HEK293 (cell line): Measurements from ENCODE around the gene RFTN1.

Experiments used
- CTCF ChIA-PET: fragments of 350-600 bp; formaldehyde crosslinking; extraction: SDS; loops from one replicate; lab custom pipeline; 2021; ENCODE audit warnings: antibody characterized with exemption; lab: Yijun Ruan, JAX
- POLR2A ChIA-PET: fragments of 300-600 bp; formaldehyde crosslinking; extraction: SDS; loops from one replicate; lab custom pipeline; 2020; ENCODE audit warnings: antibody characterized with exemption, inconsistent platforms; lab: Yijun Ruan, JAX
- H3K27ac ChIP-seq: fragments of 200-500 bp; sonication (Bioruptor generic); 2 replicates; pipeline ENCODE4 v1.5.1; 2014; ENCODE audit warnings: low read depth, low read length, control low read depth, inconsistent platforms; ENCODE audit errors: extremely low read depth
- H3K36me3 ChIP-seq, 2 experiments: fragments of 200-500 bp in 1 of 2; sonication (Bioruptor generic) in 1 of 2; 1 replicate in 1 of 2; 2 replicates in 1 of 2; pipeline ENCODE4 v1.5.1; 2014 to 2017; ENCODE audit warnings: inconsistent platforms in 2 of 2, low read length in 2 of 2; ENCODE audit not compliant: control insufficient read depth in 2 of 2, insufficient read depth in 1 of 2
- H3K4me1 ChIP-seq: fragments of 200-500 bp; sonication (Bioruptor generic); 2 replicates; pipeline ENCODE4 v1.5.1; 2014; ENCODE audit warnings: mild to moderate bottlenecking, low read length, inconsistent platforms; ENCODE audit not compliant: control insufficient read depth, insufficient read depth
- H3K4me3 ChIP-seq: 2 replicates; pipeline ENCODE4 v1.5.1; 2011; ENCODE audit warnings: low read depth, mild to moderate bottlenecking, control low read depth, low read length, moderate library complexity
- H3K9me3 ChIP-seq: fragments of 200-500 bp; sonication (Bioruptor generic); 2 replicates; pipeline ENCODE4 v1.5.1; 2014; ENCODE audit warnings: low read depth, low read length, inconsistent platforms; ENCODE audit not compliant: control insufficient read depth, insufficient read depth
- GFI1B ChIP-seq: fragments of 450-650 bp; formaldehyde crosslinking; IDR thresholded peaks from 2 replicates; pipeline ENCODE4 v1.5.1; 2016; ENCODE audit warnings: missing biosample characterization, missing genetic modification characterization
- MEIS1 ChIP-seq: sonication (generic); formaldehyde crosslinking; IDR thresholded peaks from 2 replicates; pipeline ENCODE4 v1.8.1; 2022; ENCODE audit warnings: missing genetic modification reagents, mild to moderate bottlenecking, borderline replicate concordance
- MZF1 ChIP-seq: fragments of 450-650 bp; formaldehyde crosslinking; IDR thresholded peaks from 2 replicates; pipeline ENCODE4 v1.5.1; 2017; ENCODE audit warnings: missing biosample characterization, missing genetic modification characterization, borderline replicate concordance
- PRDM1 ChIP-seq: fragments of 450-650 bp; formaldehyde crosslinking; IDR thresholded peaks from 2 replicates; pipeline ENCODE4; 2016; ENCODE audit warnings: missing biosample characterization, missing genetic modification characterization
- ZNF114 ChIP-seq: fragments of 450-650 bp; formaldehyde crosslinking; IDR thresholded peaks from 2 replicates; pipeline ENCODE4 v1.5.0; 2017; ENCODE audit warnings: missing biosample characterization, missing genetic modification characterization
- ZNF2 ChIP-seq: fragments of 450-650 bp; formaldehyde crosslinking; IDR thresholded peaks from 2 replicates; pipeline ENCODE4 v1.5.1; 2016; ENCODE audit warnings: missing biosample characterization, missing genetic modification characterization
- ZNF223 ChIP-seq: fragments of 450-650 bp; formaldehyde crosslinking; IDR thresholded peaks from 2 replicates; pipeline ENCODE4 v1.5.1; 2016; ENCODE audit warnings: missing biosample characterization, missing genetic modification characterization
- ZNF292 ChIP-seq: fragments of 450-650 bp; formaldehyde crosslinking; IDR thresholded peaks from 2 replicates; pipeline ENCODE4 v1.5.1; 2016; ENCODE audit warnings: low read depth, missing biosample characterization, missing genetic modification characterization, borderline replicate concordance
- ZNF335 ChIP-seq: fragments of 450-650 bp; formaldehyde crosslinking; conservative IDR thresholded peaks from 2 replicates; pipeline ENCODE4 v1.5.1; 2016; ENCODE audit warnings: missing biosample characterization, missing genetic modification characterization
- ZNF341 ChIP-seq: fragments of 450-650 bp; formaldehyde crosslinking; IDR thresholded peaks from 2 replicates; pipeline ENCODE4; 2016; ENCODE audit warnings: low read depth, missing biosample characterization, missing genetic modification characterization
- ZNF37A ChIP-seq: fragments of 450-650 bp; IDR thresholded peaks from 2 replicates; pipeline ENCODE4 v1.5.1; 2018; ENCODE audit warnings: missing biosample characterization, missing genetic modification characterization
- ZNF416 ChIP-seq: fragments of 450-650 bp; formaldehyde crosslinking; IDR thresholded peaks from 2 replicates; pipeline ENCODE4 v1.5.1; 2016; ENCODE audit warnings: missing biosample characterization, missing genetic modification characterization
- ZNF549 ChIP-seq: fragments of 450-650 bp; IDR thresholded peaks from 2 replicates; pipeline ENCODE4 v1.5.1; 2018; ENCODE audit warnings: missing biosample characterization, missing genetic modification characterization, mild to moderate bottlenecking, inconsistent platforms, moderate library complexity
- ZNF555 ChIP-seq: fragments of 450-650 bp; formaldehyde crosslinking; conservative IDR thresholded peaks from 2 replicates; pipeline ENCODE4 v1.5.1; 2017; ENCODE audit warnings: missing biosample characterization, mild to moderate bottlenecking, missing genetic modification characterization, inconsistent platforms
- ZNF561 ChIP-seq: fragments of 450-650 bp; IDR thresholded peaks from 2 replicates; pipeline ENCODE4 v1.5.1; 2018; ENCODE audit warnings: missing biosample characterization, missing genetic modification characterization, borderline replicate concordance
- ZNF585B ChIP-seq: fragments of 450-650 bp; formaldehyde crosslinking; IDR thresholded peaks from 2 replicates; pipeline ENCODE4 v1.5.1; 2016; ENCODE audit warnings: missing biosample characterization, missing genetic modification characterization
- ZNF660 ChIP-seq: fragments of 450-650 bp; IDR thresholded peaks from 2 replicates; pipeline ENCODE4 v1.5.1; 2018; ENCODE audit warnings: missing biosample characterization, mild to moderate bottlenecking, missing genetic modification characterization
- ZNF76 ChIP-seq: fragments of 450-650 bp; formaldehyde crosslinking; IDR thresholded peaks from 2 replicates; pipeline ENCODE4; 2016; ENCODE audit warnings: low read depth, missing biosample characterization, missing genetic modification characterization, borderline replicate concordance
- ZNF768 ChIP-seq: fragments of 450-650 bp; formaldehyde crosslinking; IDR thresholded peaks from 2 replicates; pipeline ENCODE4 v1.5.1; 2018; ENCODE audit warnings: missing biosample characterization, mild to moderate bottlenecking, missing genetic modification characterization
- ZNF785 ChIP-seq: fragments of 450-650 bp; formaldehyde crosslinking; IDR thresholded peaks from 2 replicates; pipeline ENCODE4 v1.5.1; 2016; ENCODE audit warnings: missing biosample characterization, missing genetic modification characterization
- ZSCAN30 ChIP-seq: fragments of 450-650 bp; IDR thresholded peaks from 2 replicates; pipeline ENCODE4 v1.5.1; 2018; ENCODE audit warnings: missing biosample characterization, mild to moderate bottlenecking, missing genetic modification characterization, moderate library complexity
- ZSCAN4 ChIP-seq: fragments of 450-650 bp; formaldehyde crosslinking; IDR thresholded peaks from 2 replicates; pipeline ENCODE4 v1.5.1; 2017; ENCODE audit warnings: missing biosample characterization, missing genetic modification characterization
- TF ChIP-seq, protein P1 (sequence below): fragments of 450-650 bp; formaldehyde crosslinking; IDR thresholded peaks from 2 replicates; pipeline ENCODE4 v1.5.1; 2016; ENCODE audit warnings: missing biosample characterization, missing genetic modification characterization
- TF ChIP-seq, protein P2 (sequence below): fragments of 450-650 bp; formaldehyde crosslinking; optimal IDR thresholded peaks from 2 replicates; pipeline ENCODE3; 2016; ENCODE audit warnings: missing biosample characterization, mild to moderate bottlenecking, missing genetic modification characterization
- TF ChIP-seq, protein P3 (sequence below): fragments of 450-650 bp; formaldehyde crosslinking; IDR thresholded peaks from 2 replicates; pipeline ENCODE4 v1.5.1; 2016; ENCODE audit warnings: missing biosample characterization, missing genetic modification characterization
- TF ChIP-seq, protein P4 (sequence below): fragments of 450-650 bp; formaldehyde crosslinking; IDR thresholded peaks from 2 replicates; pipeline ENCODE4 v1.5.1; 2016; ENCODE audit warnings: missing biosample characterization, missing genetic modification characterization

Gene RFTN1

DNA sequence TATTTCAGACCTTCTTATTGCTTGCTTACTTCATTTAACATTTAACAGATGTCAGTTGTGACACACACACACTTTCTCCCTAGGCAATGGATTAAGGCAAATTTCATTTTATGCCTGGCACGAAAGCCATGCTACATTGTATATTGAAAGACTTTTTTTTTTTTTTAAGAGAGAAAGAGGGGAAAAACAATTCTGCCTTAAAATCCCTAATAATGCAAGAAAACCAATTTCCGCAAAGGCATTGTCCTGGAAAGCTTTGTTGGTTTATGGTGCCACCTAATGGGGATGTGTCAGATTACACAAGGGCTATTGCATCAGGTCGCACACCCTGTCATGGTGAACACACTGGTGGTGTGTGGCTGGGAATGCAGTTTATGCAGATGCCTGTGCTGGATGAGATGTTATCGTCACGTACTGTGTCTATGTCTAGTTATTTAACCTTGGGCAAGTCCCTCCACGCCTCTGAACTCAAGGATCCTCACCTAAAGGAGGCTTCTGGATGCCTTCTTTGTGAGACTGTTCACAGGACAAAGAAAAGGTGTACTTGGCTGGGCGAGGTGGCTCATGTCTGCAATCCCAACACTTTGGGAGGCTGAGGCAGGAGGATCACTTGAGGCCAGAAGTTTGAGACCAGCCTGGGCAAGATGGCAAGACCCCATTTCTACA is 37.3 kb upstream of the RFTN1 start (continued):
- TF ChIP-seq, protein P1, sequence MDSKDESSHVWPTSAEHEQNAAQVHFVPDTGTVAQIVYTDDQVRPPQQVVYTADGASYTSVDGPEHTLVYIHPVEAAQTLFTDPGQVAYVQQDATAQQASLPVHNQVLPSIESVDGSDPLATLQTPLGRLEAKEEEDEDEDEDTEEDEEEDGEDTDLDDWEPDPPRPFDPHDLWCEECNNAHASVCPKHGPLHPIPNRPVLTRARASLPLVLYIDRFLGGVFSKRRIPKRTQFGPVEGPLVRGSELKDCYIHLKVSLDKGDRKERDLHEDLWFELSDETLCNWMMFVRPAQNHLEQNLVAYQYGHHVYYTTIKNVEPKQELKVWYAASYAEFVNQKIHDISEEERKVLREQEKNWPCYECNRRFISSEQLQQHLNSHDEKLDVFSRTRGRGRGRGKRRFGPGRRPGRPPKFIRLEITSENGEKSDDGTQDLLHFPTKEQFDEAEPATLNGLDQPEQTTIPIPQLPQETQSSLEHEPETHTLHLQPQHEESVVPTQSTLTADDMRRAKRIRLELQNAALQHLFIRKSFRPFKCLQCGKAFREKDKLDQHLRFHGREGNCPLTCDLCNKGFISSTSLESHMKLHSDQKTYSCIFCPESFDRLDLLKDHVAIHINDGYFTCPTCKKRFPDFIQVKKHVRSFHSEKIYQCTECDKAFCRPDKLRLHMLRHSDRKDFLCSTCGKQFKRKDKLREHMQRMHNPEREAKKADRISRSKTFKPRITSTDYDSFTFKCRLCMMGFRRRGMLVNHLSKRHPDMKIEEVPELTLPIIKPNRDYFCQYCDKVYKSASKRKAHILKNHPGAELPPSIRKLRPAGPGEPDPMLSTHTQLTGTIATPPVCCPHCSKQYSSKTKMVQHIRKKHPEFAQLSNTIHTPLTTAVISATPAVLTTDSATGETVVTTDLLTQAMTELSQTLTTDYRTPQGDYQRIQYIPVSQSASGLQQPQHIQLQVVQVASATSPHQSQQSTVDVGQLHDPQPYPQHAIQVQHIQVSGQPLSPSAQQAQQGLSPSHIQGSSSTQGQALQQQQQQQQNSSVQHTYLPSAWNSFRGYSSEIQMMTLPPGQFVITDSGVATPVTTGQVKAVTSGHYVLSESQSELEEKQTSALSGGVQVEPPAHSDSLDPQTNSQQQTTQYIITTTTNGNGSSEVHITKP (tag by site-specific recombination) = peak; percentile 51; the same call in 1 of the 2 replicates
- TF ChIP-seq ZNF561 (0 out of 2 replicates have a peak, but pooled peaks have one; percentile 36), ZNF2 (tag by site-specific recombination) (peak; percentile 67; the same call in 1 of the 2 replicates), ZNF555 (tag by site-specific recombination) (no peak), ZSCAN4 (tag by site-specific recombination) (peak; percentile 98), MZF1 (peak; percentile 66; the same call in 1 of the 2 replicates), ZNF335 (tag by site-specific recombination) (peak; percentile 91), GFI1B (no peak), ZSCAN30 (tag by site-specific recombination) (0 out of 2 replicates have a peak, but pooled peaks have one; percentile 28), ZNF223 (no peak), ZNF768 (tag by site-specific recombination) (no peak), MEIS1 (CRISPR knock-in tag) (no peak), ZNF341 (tag by site-specific recombination) (no peak), ZNF549 (tag by site-specific recombination) (no peak), ZNF76 (tag by site-specific recombination) (0 out of 2 replicates have a peak, but pooled peaks have one; percentile 18)
- TF ChIP-seq, protein P2, sequence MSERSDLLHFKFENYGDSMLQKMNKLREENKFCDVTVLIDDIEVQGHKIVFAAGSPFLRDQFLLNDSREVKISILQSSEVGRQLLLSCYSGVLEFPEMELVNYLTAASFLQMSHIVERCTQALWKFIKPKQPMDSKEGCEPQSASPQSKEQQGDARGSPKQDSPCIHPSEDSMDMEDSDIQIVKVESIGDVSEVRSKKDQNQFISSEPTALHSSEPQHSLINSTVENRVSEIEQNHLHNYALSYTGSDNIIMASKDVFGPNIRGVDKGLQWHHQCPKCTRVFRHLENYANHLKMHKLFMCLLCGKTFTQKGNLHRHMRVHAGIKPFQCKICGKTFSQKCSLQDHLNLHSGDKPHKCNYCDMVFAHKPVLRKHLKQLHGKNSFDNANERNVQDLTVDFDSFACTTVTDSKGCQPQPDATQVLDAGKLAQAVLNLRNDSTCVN (tag by site-specific recombination) = no peak

DNA sequence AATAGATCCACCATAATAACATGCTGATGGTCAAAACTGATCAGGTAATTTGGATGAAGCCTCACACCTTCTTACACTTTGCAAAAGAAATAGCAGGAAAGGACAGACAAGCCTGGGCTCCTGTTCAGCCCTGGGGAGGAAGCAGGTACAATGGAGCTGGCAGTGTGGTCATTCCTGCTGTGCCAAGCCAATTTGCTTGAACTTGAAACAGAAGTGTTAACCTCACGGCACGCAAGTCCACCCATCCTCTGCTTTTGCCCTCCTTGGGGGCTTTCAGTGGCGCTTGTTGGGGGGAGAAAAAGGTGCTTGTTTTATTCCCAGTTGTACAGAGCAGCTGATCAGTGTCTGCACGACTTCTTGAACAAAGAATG is 36.8 kb upstream of the RFTN1 start:
- no peak overlapping the region for H3K4me3 ChIP-seq
- ChIA-PET CTCF (interaction anchor here (0.6 to 3.9 kb wide), 25 partner anchors 12 to 708 kb away, joined by 3 to 67 read pairs (median 3); no protein-coding TSS in a partner anchor), POLR2A (no interaction called here)
- no peak overlapping the region for H3K27ac ChIP-seq
- H3K4me1 ChIP-seq = no peaks in the 10 kb centered on the region
- H3K9me3 ChIP-seq = no peaks in the 10 kb centered on the region
- H3K36me3 ChIP-seq = no peaks in the 10 kb centered on the region
- TF ChIP-seq PRDM1 (no peak), ZNF292 (tag by site-specific recombination) (no peak), ZNF416 (tag by site-specific recombination) (no peak), ZNF585B (tag by site-specific recombination) (no peak), ZNF785 (tag by site-specific recombination) (no peak), ZNF660 (tag by site-specific recombination) (no peak), ZNF37A (no peak), ZNF114 (no peak)
- TF ChIP-seq, protein P3, sequence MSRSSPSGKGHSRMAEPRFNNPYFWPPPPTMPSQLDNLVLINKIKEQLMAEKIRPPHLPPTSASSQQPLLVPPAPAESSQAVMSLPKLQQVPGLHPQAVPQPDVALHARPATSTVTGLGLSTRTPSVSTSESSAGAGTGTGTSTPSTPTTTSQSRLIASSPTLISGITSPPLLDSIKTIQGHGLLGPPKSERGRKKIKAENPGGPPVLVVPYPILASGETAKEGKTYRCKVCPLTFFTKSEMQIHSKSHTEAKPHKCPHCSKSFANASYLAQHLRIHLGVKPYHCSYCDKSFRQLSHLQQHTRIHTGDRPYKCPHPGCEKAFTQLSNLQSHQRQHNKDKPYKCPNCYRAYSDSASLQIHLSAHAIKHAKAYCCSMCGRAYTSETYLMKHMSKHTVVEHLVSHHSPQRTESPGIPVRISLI (tag by site-specific recombination) = no peak
- TF ChIP-seq, protein P2 (tag by site-specific recombination) = no peak
- TF ChIP-seq, protein P4, sequence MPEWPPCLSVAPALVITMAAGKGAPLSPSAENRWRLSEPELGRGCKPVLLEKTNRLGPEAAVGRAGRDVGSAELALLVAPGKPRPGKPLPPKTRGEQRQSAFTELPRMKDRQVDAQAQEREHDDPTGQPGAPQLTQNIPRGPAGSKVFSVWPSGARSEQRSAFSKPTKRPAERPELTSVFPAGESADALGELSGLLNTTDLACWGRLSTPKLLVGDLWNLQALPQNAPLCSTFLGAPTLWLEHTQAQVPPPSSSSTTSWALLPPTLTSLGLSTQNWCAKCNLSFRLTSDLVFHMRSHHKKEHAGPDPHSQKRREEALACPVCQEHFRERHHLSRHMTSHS (tag by site-specific recombination) = no peak
